ENCODE results near the gene SHFL. TPM values are rescaled to one million over a fixed set of nuclear protein-coding genes. Genes with fewer than 3 reads are reported as not detected.
A peak's percentile ranks its signal among the peaks of the same experiment; 100 is the strongest.

The SHFL gene
- polyA plus RNA-seq, 1 experiment, result 42.2 TPM

GRCh38 chr19:10096615-10096963 lies 10.5 kb downstream of the SHFL start:
- no peak for DNase-seq (ENCODE audit: low read depth)
- Histone ChIP-seq H3K4me3 (ENCODE audit: low read depth, low read length) (peak overlapping the region; percentile 54), H3K27me3 (ENCODE audit: control insufficient read depth, insufficient read depth, low read length) (no peaks in the 10 kb centered on the region), H3K36me3 (ENCODE audit: control insufficient read depth, insufficient read depth, low read length) (peaks cover 6% of the 10 kb centered on the region)
- no peak for TF ChIP-seq CTCF (IDR thresholded peaks at IDR 0.05; ENCODE audit: insufficient read depth, low read depth, low read length)
- CTCF ChIA-PET, result interaction anchor here (0.5 to 5.4 kb wide), 11 partner anchors 8 to 294 kb away, joined by 3 to 77 read pairs (median 4); partner anchors contain the start of gene MRPL4
- POLR2A ChIA-PET, result interaction anchor here (1.3 kb wide), 1 partner anchor 24 kb away, joined by 5 read pairs; no protein-coding TSS in a partner anchor

GRCh38 chr19:10100163-10100785 lies 14.2 kb downstream of the SHFL start:
- DNase-seq (ENCODE audit: low read depth), result no peak
- ChIA-PET POLR2A (no interaction called here), CTCF (interaction anchor here (0.6 to 5.4 kb wide), 4 partner anchors 9 to 183 kb away, joined by 3 to 77 read pairs (median 4); partner anchors contain the start of gene MRPL4)
- H3K27me3 ChIP-seq (ENCODE audit: control insufficient read depth, insufficient read depth, low read length), result no peaks in the 10 kb centered on the region
- no peak for TF ChIP-seq CTCF (IDR thresholded peaks at IDR 0.05; ENCODE audit: insufficient read depth, low read depth, low read length)
- no peak overlapping the region for H3K4me3 ChIP-seq (ENCODE audit: low read depth, low read length)
- no peaks in the 10 kb centered on the region for H3K36me3 ChIP-seq (ENCODE audit: control insufficient read depth, insufficient read depth, low read length)

GRCh38 chr19:10102787-10103236 lies 16.7 kb downstream of the SHFL start:
- Histone ChIP-seq H3K4me3 (ENCODE audit: low read depth, low read length) (no peak overlapping the region), H3K27me3 (ENCODE audit: control insufficient read depth, insufficient read depth, low read length) (no peaks in the 10 kb centered on the region), H3K36me3 (ENCODE audit: control insufficient read depth, insufficient read depth, low read length) (peaks cover 4% of the 10 kb centered on the region)
- ChIA-PET CTCF (interaction anchor here (1.6 to 2.5 kb wide), 2 partner anchors 18 to 147 kb away, joined by 5 to 11 read pairs; no protein-coding TSS in a partner anchor), POLR2A (no interaction called here)
- DNase-seq (ENCODE audit: low read depth), result no peak
- no peak for TF ChIP-seq CTCF (IDR thresholded peaks at IDR 0.05; ENCODE audit: insufficient read depth, low read depth, low read length)

GRCh38 chr19:10104130-10104513 lies 18.0 kb downstream of the SHFL start:
- H3K27me3 ChIP-seq (ENCODE audit: control insufficient read depth, insufficient read depth, low read length), result no peaks in the 10 kb centered on the region
- TF ChIP-seq CTCF (IDR thresholded peaks at IDR 0.05; ENCODE audit: insufficient read depth, low read depth, low read length), result no peak
- H3K36me3 ChIP-seq (ENCODE audit: control insufficient read depth, insufficient read depth, low read length), result peaks cover 9% of the 10 kb centered on the region
- POLR2A ChIA-PET, result no interaction called here
- H3K4me3 ChIP-seq (ENCODE audit: low read depth, low read length), result no peak overlapping the region
- no peak for DNase-seq (ENCODE audit: low read depth)
- CTCF ChIA-PET, result interaction anchor here (0.8 to 1.6 kb wide), 4 partner anchors 8 to 146 kb away, joined by 3 to 6 read pairs (median 4); no protein-coding TSS in a partner anchor

GRCh38 chr19:10104665-10105508 lies 18.8 kb downstream of the SHFL start:
- POLR2A ChIA-PET, result no interaction called here
- H3K4me3 ChIP-seq (ENCODE audit: low read depth, low read length), result no peak overlapping the region
- H3K27me3 ChIP-seq (ENCODE audit: control insufficient read depth, insufficient read depth, low read length), result no peaks in the 10 kb centered on the region
- TF ChIP-seq CTCF (IDR thresholded peaks at IDR 0.05; ENCODE audit: insufficient read depth, low read depth, low read length), result no peak
- DNase-seq (ENCODE audit: low read depth), result no peak
- peaks cover 16% of the 10 kb centered on the region for H3K36me3 ChIP-seq (ENCODE audit: control insufficient read depth, insufficient read depth, low read length)
- CTCF ChIA-PET, result interaction anchor here (0.8 to 1.6 kb wide), 4 partner anchors 8 to 146 kb away, joined by 3 to 6 read pairs (median 4); no protein-coding TSS in a partner anchor
